BE2C (cell line): ENCODE measurements around the gene RAB27B.
"Not testable (repeated sequence)": the region's sequence is repeated elsewhere in the genome, so short reads cannot be mapped to it uniquely, and the experiment has no call there.

ENCODE experiments used
- DNase-seq: peaks from one replicate; pipeline ENCODE4 v3.0.0-alpha.2; 2020
- H3K27me3 ChIP-seq: fragments of 250-450 bp; sonication (Bioruptor Pico); 2 replicates; pipeline ENCODE4 v1.5.1; 2020; ENCODE audit warnings: mild to moderate bottlenecking
- H3K36me3 ChIP-seq: fragments of 250-450 bp; sonication (Bioruptor Pico); 2 replicates; pipeline ENCODE4 v1.5.1; 2020; ENCODE audit warnings: mild to moderate bottlenecking
- H3K4me1 ChIP-seq: fragments of 250-450 bp; sonication (Bioruptor Pico); 2 replicates; pipeline ENCODE4 v1.5.1; 2020
- H3K4me3 ChIP-seq: 2 replicates; pipeline ENCODE4 v1.5.1; 2011; ENCODE audit warnings: low read depth, low read length
- H3K9me3 ChIP-seq: fragments of 250-450 bp; sonication (Bioruptor Pico); 2 replicates; pipeline ENCODE4 v1.5.1; 2020
- TF ChIP-seq, protein P1 (sequence below): IDR thresholded peaks from 2 replicates; pipeline ENCODE4 v1.5.1; 2012; ENCODE audit warnings: mild to moderate bottlenecking, low read depth, low read length

The RAB27B gene

DNA sequence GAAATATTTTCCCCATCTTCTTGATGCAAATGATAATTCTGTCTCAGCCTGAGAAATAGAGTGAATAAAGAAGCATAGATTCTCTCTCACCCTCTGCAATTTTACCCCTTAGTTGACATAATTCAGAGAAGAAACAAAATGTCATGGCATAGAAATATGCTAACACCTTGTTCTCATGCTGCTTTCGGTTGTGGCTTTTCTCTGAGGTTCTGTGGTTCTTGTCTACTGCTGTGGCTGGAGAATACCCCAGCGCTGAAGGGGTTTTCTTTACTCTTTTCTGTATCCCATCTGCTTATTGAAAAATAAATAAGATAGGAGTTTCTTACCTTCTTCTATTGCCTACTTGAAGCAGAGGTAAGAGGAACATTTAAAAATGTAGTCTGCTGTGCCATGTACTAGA is 15.4 kb upstream of the RAB27B start:
- H3K9me3 ChIP-seq, result no peaks in the 10 kb centered on the region
- no peak for DNase-seq
- no peaks in the 10 kb centered on the region for H3K4me1 ChIP-seq
- H3K36me3 ChIP-seq, result no peaks in the 10 kb centered on the region
- no peak overlapping the region for H3K4me3 ChIP-seq
- no peaks in the 10 kb centered on the region for H3K27me3 ChIP-seq
- TF ChIP-seq, protein P1, sequence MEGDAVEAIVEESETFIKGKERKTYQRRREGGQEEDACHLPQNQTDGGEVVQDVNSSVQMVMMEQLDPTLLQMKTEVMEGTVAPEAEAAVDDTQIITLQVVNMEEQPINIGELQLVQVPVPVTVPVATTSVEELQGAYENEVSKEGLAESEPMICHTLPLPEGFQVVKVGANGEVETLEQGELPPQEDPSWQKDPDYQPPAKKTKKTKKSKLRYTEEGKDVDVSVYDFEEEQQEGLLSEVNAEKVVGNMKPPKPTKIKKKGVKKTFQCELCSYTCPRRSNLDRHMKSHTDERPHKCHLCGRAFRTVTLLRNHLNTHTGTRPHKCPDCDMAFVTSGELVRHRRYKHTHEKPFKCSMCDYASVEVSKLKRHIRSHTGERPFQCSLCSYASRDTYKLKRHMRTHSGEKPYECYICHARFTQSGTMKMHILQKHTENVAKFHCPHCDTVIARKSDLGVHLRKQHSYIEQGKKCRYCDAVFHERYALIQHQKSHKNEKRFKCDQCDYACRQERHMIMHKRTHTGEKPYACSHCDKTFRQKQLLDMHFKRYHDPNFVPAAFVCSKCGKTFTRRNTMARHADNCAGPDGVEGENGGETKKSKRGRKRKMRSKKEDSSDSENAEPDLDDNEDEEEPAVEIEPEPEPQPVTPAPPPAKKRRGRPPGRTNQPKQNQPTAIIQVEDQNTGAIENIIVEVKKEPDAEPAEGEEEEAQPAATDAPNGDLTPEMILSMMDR, result no peak

DNA sequence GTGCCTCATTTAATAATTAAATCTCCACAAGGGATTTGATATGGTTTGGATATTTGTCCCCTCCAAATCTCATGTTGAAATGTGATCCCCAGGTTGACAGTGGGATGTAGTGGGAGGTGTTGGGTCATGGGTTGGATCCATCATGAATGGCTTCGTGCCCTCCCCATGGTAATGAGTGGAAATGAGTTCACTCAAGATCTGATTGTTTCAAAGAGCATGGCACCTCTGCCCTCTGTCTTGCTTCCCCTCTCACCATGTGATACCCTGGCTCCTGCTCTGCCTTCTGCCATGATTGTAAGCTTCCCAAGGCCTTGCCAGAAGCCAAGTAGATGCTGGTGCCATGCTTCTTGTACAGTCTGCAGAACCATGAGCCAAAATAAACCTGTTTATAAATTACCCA is 15.0 kb upstream of the RAB27B start:
- no peaks in the 10 kb centered on the region for H3K27me3 ChIP-seq
- H3K4me3 ChIP-seq, result no peak overlapping the region
- TF ChIP-seq, protein P1, result no peak
- no peaks in the 10 kb centered on the region for H3K9me3 ChIP-seq
- H3K36me3 ChIP-seq, result no peaks in the 10 kb centered on the region
- H3K4me1 ChIP-seq, result no peaks in the 10 kb centered on the region
- DNase-seq, result no peak

DNA sequence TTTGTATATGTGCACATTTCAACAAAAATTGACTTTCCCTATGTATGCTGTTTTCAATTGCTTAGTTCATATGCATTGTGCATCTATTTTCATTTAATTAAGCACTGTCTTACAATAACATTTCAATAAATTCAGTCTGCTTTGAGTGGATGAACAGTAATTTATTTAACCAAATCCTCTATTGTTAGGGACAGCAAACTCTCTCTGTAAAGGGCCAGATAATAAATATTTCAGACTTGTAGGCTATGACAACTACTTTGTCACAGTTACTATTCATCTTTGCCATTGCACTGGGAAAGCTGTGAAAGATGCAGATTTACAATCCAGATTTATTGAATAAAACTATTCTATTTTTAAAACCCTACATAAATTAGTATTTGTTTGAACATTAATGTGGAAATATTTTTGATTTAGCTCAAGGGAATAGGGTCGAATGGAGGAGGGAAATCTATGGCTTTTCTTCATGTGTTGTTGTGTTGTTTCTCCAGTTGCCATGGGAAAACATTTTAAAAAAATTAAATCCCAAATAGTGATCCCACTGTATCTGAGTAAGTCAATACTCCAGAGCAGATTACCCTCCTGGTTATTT is 14.2 kb upstream of the RAB27B start:
- Histone ChIP-seq H3K4me1 (no peaks in the 10 kb centered on the region), H3K9me3 (no peaks in the 10 kb centered on the region), H3K4me3 (no peak overlapping the region), H3K27me3 (no peaks in the 10 kb centered on the region), H3K36me3 (no peaks in the 10 kb centered on the region)
- no peak for DNase-seq
- TF ChIP-seq, protein P1, result no peak

DNA sequence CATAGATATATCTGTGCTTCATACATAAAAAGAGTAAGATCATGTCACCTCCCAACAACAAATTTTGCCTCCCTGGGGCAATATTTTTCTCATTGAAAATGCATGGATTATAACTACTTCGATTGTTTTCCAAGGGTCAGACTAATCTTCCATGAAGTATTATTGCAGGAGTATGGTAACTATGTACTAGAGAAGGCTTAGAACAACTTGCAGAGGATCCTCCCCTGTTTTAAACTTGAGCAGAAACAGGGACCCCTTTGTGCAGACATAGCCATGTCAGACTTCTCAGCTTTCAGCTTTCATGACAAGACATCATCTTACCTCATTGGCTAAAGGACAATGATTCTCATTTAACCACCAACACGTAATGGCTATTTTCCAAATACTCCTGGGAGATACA is 13.2 kb upstream of the RAB27B start:
- Histone ChIP-seq H3K4me1 (no peaks in the 10 kb centered on the region), H3K4me3 (no peak overlapping the region), H3K9me3 (no peaks in the 10 kb centered on the region), H3K27me3 (no peaks in the 10 kb centered on the region), H3K36me3 (no peaks in the 10 kb centered on the region)
- DNase-seq, result no peak
- TF ChIP-seq, protein P1, result no peak

DNA sequence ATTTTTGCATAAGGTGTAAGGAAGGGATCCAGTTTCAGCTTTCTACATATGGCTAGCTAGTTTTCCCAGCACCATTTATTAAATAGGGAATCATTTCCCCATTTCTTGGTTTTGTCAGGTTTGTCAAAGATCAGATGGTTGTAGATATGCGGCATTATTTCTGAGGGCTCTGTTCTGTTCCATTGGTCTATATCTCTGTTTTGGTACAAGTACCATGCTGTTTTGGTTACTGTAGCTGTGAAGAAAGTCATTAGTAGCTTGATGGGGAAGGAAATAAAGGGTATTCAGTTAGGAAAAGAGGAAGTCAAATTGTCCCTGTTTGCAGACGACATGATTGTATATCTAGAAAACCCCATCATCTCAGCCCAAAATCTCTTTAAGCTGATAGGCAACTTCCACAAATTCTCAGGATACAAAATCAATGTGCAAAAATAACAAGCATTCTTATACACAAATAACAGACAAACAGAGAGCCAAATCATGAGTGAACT is 7.4 kb upstream of the RAB27B start:
- not testable (repeated sequence) for H3K4me3 ChIP-seq, H3K9me3 ChIP-seq, H3K27me3 ChIP-seq, DNase-seq, H3K4me1 ChIP-seq, H3K36me3 ChIP-seq

DNA sequence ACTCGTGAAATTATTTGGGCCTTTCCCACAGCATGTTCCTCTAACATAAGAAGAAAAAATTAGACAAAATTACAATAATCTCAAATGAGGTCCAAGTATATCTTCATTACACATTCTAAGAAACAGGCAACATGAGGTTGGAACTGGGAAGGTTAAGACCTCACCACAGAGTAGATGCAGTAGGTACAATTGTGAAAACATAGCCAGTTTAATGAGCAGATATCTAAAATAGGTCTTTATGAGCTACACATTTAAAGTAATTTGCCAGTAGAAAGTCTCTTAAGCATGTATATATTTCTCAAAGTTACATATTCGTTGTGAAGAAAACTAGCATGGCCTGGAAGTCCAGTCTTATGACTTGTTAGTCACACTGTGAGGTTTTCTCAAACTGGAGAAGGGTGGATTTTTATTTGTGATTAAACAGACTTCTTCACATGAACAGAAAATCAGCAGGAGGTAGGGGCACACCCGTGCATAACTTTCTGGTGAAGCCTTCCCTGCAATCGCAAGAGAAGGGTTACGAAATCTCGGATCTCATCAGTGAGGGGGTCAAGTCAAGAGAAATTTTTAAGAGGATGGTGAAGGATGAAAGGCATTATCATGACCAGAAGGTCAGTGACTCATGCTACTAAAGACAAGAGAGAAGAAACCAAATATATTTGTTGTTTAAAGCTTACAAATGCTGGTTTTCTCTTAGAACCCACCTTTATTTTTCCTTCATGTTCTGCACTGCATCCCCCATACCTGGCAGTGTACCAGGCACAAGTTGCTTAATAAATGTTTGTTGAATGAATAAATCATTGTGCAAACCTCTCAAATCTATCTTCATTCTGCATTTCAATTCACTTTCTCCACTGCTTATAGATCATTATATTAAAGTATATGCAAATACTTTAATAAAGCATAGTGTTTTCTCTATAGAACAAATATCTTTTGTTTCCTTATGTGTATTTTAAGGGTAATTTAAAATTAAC is 5.1 kb upstream of the RAB27B start:
- no peak for DNase-seq
- no peaks in the 10 kb centered on the region for H3K36me3 ChIP-seq
- TF ChIP-seq, protein P1, result no peak
- no peaks in the 10 kb centered on the region for H3K4me1 ChIP-seq
- H3K9me3 ChIP-seq, result no peaks in the 10 kb centered on the region
- H3K27me3 ChIP-seq, result no peaks in the 10 kb centered on the region
- no peak overlapping the region for H3K4me3 ChIP-seq
